HAP-1 (cell line): ENCODE results near the gene ALG9.
"Not testable (repeated sequence)": the region's sequence is repeated elsewhere in the genome, so short reads cannot be mapped to it uniquely, and the experiment has no call there.

Experiments
- DNase-seq, 2 experiments: peaks; one replicate each; pipeline ENCODE4 v3.0.0-alpha.2; 2016 to 2020; ENCODE audit warnings: low spot score in 2 of 2
- H3K27me3 ChIP-seq: fragments of 250-450 bp; sonication (Bioruptor Pico); 2 replicates; pipeline ENCODE4 v1.5.1; 2020; ENCODE audit warnings: low read depth, mild to moderate bottlenecking, moderate library complexity
- H3K36me3 ChIP-seq: fragments of 250-450 bp; sonication (Bioruptor Pico); replicated peaks from 2 replicates; pipeline ENCODE4 v1.5.1; 2020; ENCODE audit warnings: mild to moderate bottlenecking
- H3K4me1 ChIP-seq: fragments of 250-450 bp; sonication (Bioruptor Pico); 2 replicates; pipeline ENCODE4 v1.5.1; 2020; ENCODE audit warnings: mild to moderate bottlenecking
- H3K4me3 ChIP-seq: fragments of 250-450 bp; sonication (Bioruptor Pico); 2 replicates; pipeline ENCODE4 v1.5.1; 2020; ENCODE audit warnings: mild to moderate bottlenecking, moderate library complexity
- H3K9me3 ChIP-seq: fragments of 250-450 bp; sonication (Bioruptor Pico); 2 replicates; pipeline ENCODE4 v1.5.1; 2020; ENCODE audit warnings: mild to moderate bottlenecking, moderate library complexity
- in situ Hi-C: fragments of 300-500 bp; cut with MboI; formaldehyde crosslinking; loops from 3 replicates; pipeline ENCODE4 v1.14.3; 2020; ENCODE audit warnings: low sequenced_read_pairs, inconsistent platforms, mixed read lengths

ALG9 gene

GRCh38 chr11:111792955-111793500 lies 78.4 kb downstream of the ALG9 start:
- H3K4me1 ChIP-seq: no peaks in the 10 kb centered on the region
- in situ Hi-C loops: no loop called here

DNA sequence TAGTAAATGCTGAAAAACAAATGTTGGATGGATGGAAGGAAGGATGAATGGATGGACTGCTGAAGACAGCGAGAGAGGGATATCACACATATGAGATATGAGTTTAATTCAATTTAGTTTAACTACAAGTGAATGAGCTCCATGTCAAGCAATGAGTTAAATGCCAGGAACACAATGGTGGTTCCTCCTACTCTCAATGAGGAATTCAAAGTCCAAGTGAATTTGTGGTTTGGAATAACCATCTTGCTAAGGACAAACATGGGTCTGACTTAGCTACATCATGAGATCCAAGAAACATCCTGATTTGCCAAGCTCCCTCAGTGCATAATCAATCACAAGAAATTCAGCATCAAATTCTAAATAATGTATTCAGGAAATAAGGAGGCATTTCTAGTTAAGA lies 79.1 kb downstream of the ALG9 start:
- Histone ChIP-seq H3K36me3 (no peaks in the 10 kb centered on the region), H3K27me3 (no peaks in the 10 kb centered on the region; the same call in 1 of the 2 replicates), H3K4me1 (no peaks in the 10 kb centered on the region), H3K4me3 (no peak overlapping the region), H3K9me3 (no peaks in the 10 kb centered on the region)
- in situ Hi-C loops: no loop called here
- no peak for DNase-seq

More at GRCh38 chr11:111792955-111793500, 78.4 kb downstream of the ALG9 start:
- H3K9me3 ChIP-seq: no peaks in the 10 kb centered on the region
- no peaks in the 10 kb centered on the region for H3K36me3 ChIP-seq
- no peaks in the 10 kb centered on the region; the same call in 1 of the 2 replicates for H3K27me3 ChIP-seq
- no peak overlapping the region for H3K4me3 ChIP-seq
- no peak for DNase-seq

DNA sequence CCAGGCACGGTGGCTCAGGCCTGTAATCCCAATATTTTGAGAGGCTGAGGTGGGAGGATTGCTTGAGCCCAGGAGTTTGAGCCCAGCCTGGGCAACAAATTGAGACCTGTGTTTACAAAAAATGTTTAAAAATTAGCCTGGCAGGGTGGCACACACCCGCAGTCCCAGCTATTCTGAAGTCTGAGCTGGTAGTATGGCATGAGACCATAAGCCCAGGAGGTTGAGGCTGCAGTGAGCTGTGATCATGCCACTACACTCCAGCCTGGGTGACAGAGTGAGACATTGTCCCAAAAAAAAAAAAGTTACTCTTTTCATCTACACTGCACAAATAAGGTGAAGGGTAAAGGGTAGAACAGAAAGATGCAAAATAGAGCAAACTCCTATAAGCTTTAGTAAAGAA lies 82.9 kb downstream of the ALG9 start:
- no peaks in the 10 kb centered on the region; the same call in 1 of the 2 replicates for H3K36me3 ChIP-seq
- H3K9me3 ChIP-seq: no peaks in the 10 kb centered on the region
- H3K4me1 ChIP-seq: peaks cover 6% of the 10 kb centered on the region
- H3K4me3 ChIP-seq: no peak overlapping the region
- H3K27me3 ChIP-seq: no peaks in the 10 kb centered on the region; the same call in 1 of the 2 replicates
- in situ Hi-C loops: no loop called here
- no peak for DNase-seq

GRCh38 chr11:111788051-111788450 lies 83.3 kb downstream of the ALG9 start:
- Histone ChIP-seq H3K4me3 (no peak overlapping the region), H3K4me1 (peaks cover 6% of the 10 kb centered on the region), H3K27me3 (no peaks in the 10 kb centered on the region; the same call in 1 of the 2 replicates), H3K36me3 (no peaks in the 10 kb centered on the region; the same call in 1 of the 2 replicates), H3K9me3 (no peaks in the 10 kb centered on the region)
- no peak for DNase-seq
- in situ Hi-C loops: no loop called here

- in situ Hi-C loops: no loop called here
- H3K27me3 ChIP-seq: no peaks in the 10 kb centered on the region
- DNase-seq: no peak
- no peaks in the 10 kb centered on the region; the same call in 1 of the 2 replicates for H3K36me3 ChIP-seq
- no peak overlapping the region for H3K4me3 ChIP-seq
- no peaks in the 10 kb centered on the region for H3K9me3 ChIP-seq
- H3K4me1 ChIP-seq: peaks cover 6% of the 10 kb centered on the region
These were observed 85.4 kb downstream of the ALG9 start for GRCh38 chr11:111785886-111786412.

DNA sequence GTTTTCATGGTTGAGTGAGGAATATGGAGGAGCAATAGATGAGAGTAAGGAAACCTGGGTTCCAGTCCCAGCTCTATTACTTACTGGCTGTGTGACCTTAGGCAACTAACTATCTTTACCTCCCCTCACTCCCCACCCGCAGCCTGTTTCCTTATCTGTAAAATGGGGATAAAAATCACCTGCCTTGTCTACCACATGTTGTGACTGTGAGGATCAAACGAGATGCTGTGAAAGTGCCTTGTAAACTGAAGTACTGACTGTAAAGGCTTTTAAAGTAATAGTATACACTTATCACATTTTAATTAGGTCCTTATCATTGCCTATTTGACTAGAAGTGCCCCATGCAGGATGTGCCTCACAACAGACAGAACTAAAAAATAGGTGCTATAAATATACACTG lies 86.3 kb downstream of the ALG9 start:
- in situ Hi-C loops: no loop called here
- Histone ChIP-seq H3K4me3 (no peak overlapping the region), H3K4me1 (peaks cover 6% of the 10 kb centered on the region), H3K27me3 (no peaks in the 10 kb centered on the region), H3K36me3 (no peaks in the 10 kb centered on the region; the same call in 1 of the 2 replicates), H3K9me3 (no peaks in the 10 kb centered on the region)
- DNase-seq: no peak

DNA sequence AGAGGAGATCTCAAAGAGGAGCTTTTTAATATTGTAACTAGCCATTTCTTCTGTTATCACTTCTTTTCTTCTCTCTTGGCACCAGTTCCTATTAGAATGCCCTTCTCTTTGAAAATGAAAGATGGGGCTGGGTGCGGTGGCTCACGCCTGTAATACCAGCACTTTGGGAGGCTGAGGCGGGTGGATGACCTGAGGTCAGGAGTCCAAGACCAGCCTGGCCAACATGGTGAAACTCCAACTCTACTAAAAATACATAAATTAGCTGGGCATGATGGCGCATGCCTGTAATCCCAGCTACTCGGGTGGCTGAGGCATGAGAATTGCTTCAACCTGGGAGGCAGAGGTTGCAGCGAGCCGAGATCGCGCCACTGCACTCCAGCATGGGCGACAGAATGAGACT lies 87.1 kb downstream of the ALG9 start:
- in situ Hi-C loops, H3K9me3 ChIP-seq, H3K27me3 ChIP-seq: not testable (repeated sequence)

DNA sequence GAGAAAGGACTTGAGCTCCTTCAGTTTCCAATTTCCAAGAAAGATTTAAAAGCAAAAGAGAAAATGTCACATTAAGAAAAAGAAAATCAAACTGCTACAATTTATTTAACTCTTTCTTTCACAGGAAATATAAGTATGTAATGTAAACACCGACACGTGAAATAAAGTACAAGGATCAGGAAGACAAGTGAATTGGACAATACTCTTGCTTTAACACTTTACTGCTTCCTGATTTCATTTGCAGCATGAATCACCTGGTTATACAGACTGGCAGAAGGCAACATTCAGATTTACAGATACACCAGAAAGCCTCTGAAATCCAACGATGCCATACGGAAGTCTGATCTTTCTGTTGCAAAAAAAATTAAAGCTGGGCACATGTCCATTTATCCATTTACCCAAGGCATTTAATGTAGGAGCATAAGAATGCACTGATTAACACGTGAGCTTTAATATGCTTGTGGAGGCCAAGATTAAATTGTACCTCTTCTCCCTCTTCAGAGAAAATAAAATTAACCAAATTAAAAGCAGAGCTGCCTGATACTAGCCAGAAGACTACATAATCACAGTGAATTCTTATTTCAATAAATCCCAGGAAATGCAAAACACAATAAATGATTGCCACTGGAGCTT lies 89.2 kb downstream of the ALG9 start:
- in situ Hi-C loops: no loop called here
- H3K4me3 ChIP-seq: no peak overlapping the region
- H3K4me1 ChIP-seq: peaks cover 6% of the 10 kb centered on the region
- H3K36me3 ChIP-seq: no peaks in the 10 kb centered on the region; the same call in 1 of the 2 replicates
- no peaks in the 10 kb centered on the region for H3K27me3 ChIP-seq
- DNase-seq: no peak
- H3K9me3 ChIP-seq: no peaks in the 10 kb centered on the region

More for the DNA sequence above, 87.1 kb downstream of the ALG9 start:
- H3K4me1 ChIP-seq, H3K36me3 ChIP-seq, DNase-seq, H3K4me3 ChIP-seq: not testable (repeated sequence)

- in situ Hi-C loops: loop anchor here (10.0 kb wide), 1 partner anchor 324 kb away; no protein-coding TSS in a partner anchor
These were observed 92.3 kb downstream of the ALG9 start for GRCh38 chr11:111779118-111779517.

DNA sequence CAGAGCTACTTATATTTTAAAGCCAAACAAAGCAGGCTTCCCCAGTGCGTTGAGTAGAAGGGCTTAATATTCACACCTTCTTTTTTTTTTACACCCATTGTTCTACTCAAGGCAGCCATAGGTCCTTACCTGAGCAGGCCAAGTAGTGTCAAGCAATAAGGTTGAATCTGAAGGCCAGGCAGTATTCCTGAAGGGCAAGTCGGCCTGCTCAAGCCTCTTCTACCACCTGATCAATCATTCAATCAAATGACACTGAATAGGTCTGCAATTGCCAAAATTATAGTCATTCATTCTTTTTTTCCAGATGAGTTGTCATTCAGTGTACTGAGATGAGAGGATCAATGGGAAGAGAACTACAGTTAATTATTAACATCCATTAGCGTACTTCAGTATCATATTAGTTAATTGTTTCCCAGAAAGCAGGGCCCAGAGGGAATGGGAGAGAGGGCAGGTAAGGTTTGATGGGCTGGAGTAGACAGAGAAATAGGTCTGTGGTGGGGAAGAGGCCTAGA lies 93.3 kb downstream of the ALG9 start:
- in situ Hi-C loops: loop anchor here (10.0 kb wide), 1 partner anchor 323 kb away; no protein-coding TSS in a partner anchor
- Histone ChIP-seq H3K4me1 (no peaks in the 10 kb centered on the region), H3K4me3 (no peak overlapping the region), H3K9me3 (no peaks in the 10 kb centered on the region), H3K36me3 (no peaks in the 10 kb centered on the region; the same call in 1 of the 2 replicates), H3K27me3 (no peaks in the 10 kb centered on the region)
- DNase-seq: no peak

More at GRCh38 chr11:111779118-111779517, 92.3 kb downstream of the ALG9 start:
- DNase-seq: no peak
- Histone ChIP-seq H3K36me3 (no peaks in the 10 kb centered on the region; the same call in 1 of the 2 replicates), H3K4me3 (no peak overlapping the region), H3K27me3 (no peaks in the 10 kb centered on the region), H3K4me1 (no peaks in the 10 kb centered on the region), H3K9me3 (no peaks in the 10 kb centered on the region)

- H3K4me1 ChIP-seq: no peaks in the 10 kb centered on the region
- no peaks in the 10 kb centered on the region; the same call in 1 of the 2 replicates for H3K36me3 ChIP-seq
- in situ Hi-C loops: loop anchor here (10.0 kb wide), 1 partner anchor 323 kb away; no protein-coding TSS in a partner anchor
- H3K27me3 ChIP-seq: no peaks in the 10 kb centered on the region
- no peaks in the 10 kb centered on the region for H3K9me3 ChIP-seq
- DNase-seq: peak; percentile 38 to 76
- H3K4me3 ChIP-seq: no peak overlapping the region
These were observed 94.0 kb downstream of the ALG9 start for GRCh38 chr11:111777094-111778046.

- Histone ChIP-seq H3K4me1 (no peaks in the 10 kb centered on the region), H3K36me3 (no peaks in the 10 kb centered on the region), H3K4me3 (no peak overlapping the region), H3K9me3 (no peaks in the 10 kb centered on the region), H3K27me3 (peaks cover 2% of the 10 kb centered on the region; the same call in 1 of the 2 replicates)
- in situ Hi-C loops: loop anchor here (10.0 kb wide), 1 partner anchor 322 kb away; no protein-coding TSS in a partner anchor
- DNase-seq: no peak
These were observed 94.8 kb downstream of the ALG9 start for GRCh38 chr11:111776398-111777093.
